Measurements from ENCODE around the gene PSMB10. TPM values are rescaled to one million over a fixed set of nuclear protein-coding genes. Genes with fewer than 3 reads are reported as not detected.

Gene PSMB10
- total RNA-seq, 4 donors from 2014 or later, result 22.9 to 39.7 (median 32.5) TPM

- no peak overlapping the region for H3K4me3 ChIP-seq (replicated peaks in 1 of 3)
- intact Hi-C loops (cut with DNase I), result loop anchor here (5.0 kb wide), 2 partner anchors 44 to 109 kb away; partner anchors contain the start of gene NRN1L
- peak in 1 of 2 donors; percentile 47 for DNase-seq
- H3K27ac ChIP-seq, result peak overlapping the region in 2 of 3 donors; percentile 13 to 40
- H3K4me1 ChIP-seq, result peaks cover 22 to 49% of the 10 kb centered on the region in 2 donors
- no peaks in the 10 kb centered on the region for H3K27me3 ChIP-seq
- TF ChIP-seq POLR2A (IDR thresholded peaks at IDR 0.05) (no peak), CTCF (IDR thresholded peaks at IDR 0.05) (no peak)
- peaks cover 6 to 13% of the 10 kb centered on the region in 2 donors for H3K36me3 ChIP-seq
- no peaks in the 10 kb centered on the region for H3K9me3 ChIP-seq
- WGBS, 2 donors, result 61 to 63% methylated on average over 12 to 13 of the region's 13 CpGs
These were observed 10.4 kb downstream of the PSMB10 start for GRCh38 chr16:67926181-67926750.

- Histone ChIP-seq H3K9me3 (no peaks in the 10 kb centered on the region), H3K4me1 (peaks cover 22 to 56% of the 10 kb centered on the region in 2 donors), H3K36me3 (peaks cover 6 to 13% of the 10 kb centered on the region in 2 donors), H3K4me3 (replicated peaks in 1 of 3) (no peak overlapping the region), H3K27me3 (no peaks in the 10 kb centered on the region), H3K27ac (peak overlapping the region; percentile 20 to 65 (median 25))
- no peak for TF ChIP-seq CTCF (IDR thresholded peaks at IDR 0.05)
- TF ChIP-seq POLR2A (IDR thresholded peaks at IDR 0.05), result no peak
- intact Hi-C loops (cut with DNase I), result no loop called here
- 83 to 84% methylated on average over 9 to 10 of the region's 10 CpGs for WGBS, 2 donors
- no peak for DNase-seq
These were observed 12.3 kb downstream of the PSMB10 start for GRCh38 chr16:67924140-67924906.

GRCh38 chr16:67923414-67924116 is 13.1 kb downstream of the PSMB10 start:
- Histone ChIP-seq H3K9me3 (no peaks in the 10 kb centered on the region), H3K27ac (peak overlapping the region; percentile 25 to 65 (median 52)), H3K4me1 (peaks cover 22 to 63% of the 10 kb centered on the region in 2 donors), H3K4me3 (replicated peaks in 1 of 3) (no peak overlapping the region), H3K36me3 (peaks cover 6 to 8% of the 10 kb centered on the region in 2 donors), H3K27me3 (no peaks in the 10 kb centered on the region)
- DNase-seq, result peak; percentile 84 to 88
- TF ChIP-seq CTCF (IDR thresholded peaks at IDR 0.05), result no peak
- TF ChIP-seq POLR2A (IDR thresholded peaks at IDR 0.05), result no peak
- 47 to 52% methylated on average over 9 to 10 of the region's 10 CpGs for WGBS, 2 donors
- intact Hi-C loops (cut with DNase I), result no loop called here

- DNase-seq, result peak in 1 of 2 donors; percentile 35
- TF ChIP-seq CTCF (IDR thresholded peaks at IDR 0.05) (no peak), POLR2A (IDR thresholded peaks at IDR 0.05) (no peak)
- intact Hi-C loops (cut with DNase I), result no loop called here
- no peaks in the 10 kb centered on the region for H3K9me3 ChIP-seq
- peaks cover 4% of the 10 kb centered on the region in 2 donors for H3K36me3 ChIP-seq
- peaks cover 28 to 72% of the 10 kb centered on the region in 2 donors for H3K4me1 ChIP-seq
- H3K27ac ChIP-seq, result peak overlapping the region in 2 of 3 donors; percentile 52 to 65
- no peaks in the 10 kb centered on the region for H3K27me3 ChIP-seq
- no peak overlapping the region for H3K4me3 ChIP-seq (replicated peaks in 1 of 3)
- 75 to 77% methylated on average over 8 of the region's 8 CpGs for WGBS, 2 donors
These were observed 13.9 kb downstream of the PSMB10 start for GRCh38 chr16:67922740-67923139.
